Thyroid gland (tissue), 4 donors: Measurements from ENCODE around the gene HSF2BP. TPM values are rescaled to one million over a fixed set of nuclear protein-coding genes. Genes with fewer than 3 reads are reported as not detected.
A peak's percentile ranks its signal among the peaks of the same experiment; 100 is the strongest.

ENCODE experiments used
- DNase-seq, 2 donors: peaks; one replicate each; pipeline ENCODE4 v3.0.0-alpha.2; 2019
- H3K27ac ChIP-seq, 3 donors: fragments of 200-600 bp; sonication (generic); 1 replicate in 2 of 3; 2 replicates in 1 of 3; pipeline ENCODE4 v1.5.1; 2016 to 2019; ENCODE audit warnings: mild to moderate bottlenecking in 1 of 3, moderate library complexity in 1 of 3
- H3K27me3 ChIP-seq: fragments of 200-600 bp; sonication (generic); one replicate; pipeline ENCODE4 v1.5.1; 2019
- H3K36me3 ChIP-seq, 2 donors: fragments of 200-600 bp; sonication (generic); one replicate each; pipeline ENCODE4 v1.5.1; 2016 to 2019
- H3K4me1 ChIP-seq, 2 donors: fragments of 200-600 bp; sonication (generic); one replicate each; pipeline ENCODE4 v1.5.1; 2017 to 2019
- H3K4me3 ChIP-seq, 3 donors: fragments of 200-600 bp; sonication (generic); replicated peaks in 1 of 3; 1 replicate in 2 of 3; 2 replicates in 1 of 3; pipeline ENCODE4 v1.5.1; 2016; ENCODE audit warnings: mild to moderate bottlenecking in 1 of 3
- H3K9me3 ChIP-seq: fragments of 200-600 bp; sonication (generic); one replicate; pipeline ENCODE4 v1.5.1; 2017
- POLR2A ChIP-seq, 2 donors: fragments of 450-650 bp; IDR thresholded peaks; one replicate each; pipeline ENCODE4 v1.6.1; 2017; ENCODE audit warnings: antibody characterized with exemption in 2 of 2, mild to moderate bottlenecking in 2 of 2, moderate library complexity in 1 of 2
- WGBS, 2 donors: methylation state at CpG; one replicate each; pipeline ENCODE4 v1.1.5; 2017; 5-methylcytosine and 5-hydroxymethylcytosine counted together
- intact Hi-C: fragments of 100-400 bp; cut with DNase I; formaldehyde crosslinking; loops from one replicate; pipeline ENCODE4 v1.15.1; 2023
- total RNA-seq, 4 donors: library from RNA; depleted of rRNA; stranded (reverse); fragments of >200 nt; gene quantifications; one replicate each; pipeline ENCODE4 v1.2.3, GENCODE V29; 2016
- TF ChIP-seq, protein P1 (sequence below), 6 experiments: fragments of 200-600 bp in 3 of 6; fragments of 450-650 bp in 3 of 6; sonication (generic) in 3 of 6; IDR thresholded peaks; one replicate each; pipeline ENCODE4 v1.5.1; 2016 to 2019; ENCODE audit warnings: antibody characterized with exemption in 6 of 6, mild to moderate bottlenecking in 2 of 6, inconsistent platforms in 1 of 6, moderate library complexity in 1 of 6

HSF2BP gene
- 1 to 10 TPM in 1 of 4 donors, under 1 TPM in 3; 0.33 to 1.2 (median 0.84) TPM for total RNA-seq

DNA sequence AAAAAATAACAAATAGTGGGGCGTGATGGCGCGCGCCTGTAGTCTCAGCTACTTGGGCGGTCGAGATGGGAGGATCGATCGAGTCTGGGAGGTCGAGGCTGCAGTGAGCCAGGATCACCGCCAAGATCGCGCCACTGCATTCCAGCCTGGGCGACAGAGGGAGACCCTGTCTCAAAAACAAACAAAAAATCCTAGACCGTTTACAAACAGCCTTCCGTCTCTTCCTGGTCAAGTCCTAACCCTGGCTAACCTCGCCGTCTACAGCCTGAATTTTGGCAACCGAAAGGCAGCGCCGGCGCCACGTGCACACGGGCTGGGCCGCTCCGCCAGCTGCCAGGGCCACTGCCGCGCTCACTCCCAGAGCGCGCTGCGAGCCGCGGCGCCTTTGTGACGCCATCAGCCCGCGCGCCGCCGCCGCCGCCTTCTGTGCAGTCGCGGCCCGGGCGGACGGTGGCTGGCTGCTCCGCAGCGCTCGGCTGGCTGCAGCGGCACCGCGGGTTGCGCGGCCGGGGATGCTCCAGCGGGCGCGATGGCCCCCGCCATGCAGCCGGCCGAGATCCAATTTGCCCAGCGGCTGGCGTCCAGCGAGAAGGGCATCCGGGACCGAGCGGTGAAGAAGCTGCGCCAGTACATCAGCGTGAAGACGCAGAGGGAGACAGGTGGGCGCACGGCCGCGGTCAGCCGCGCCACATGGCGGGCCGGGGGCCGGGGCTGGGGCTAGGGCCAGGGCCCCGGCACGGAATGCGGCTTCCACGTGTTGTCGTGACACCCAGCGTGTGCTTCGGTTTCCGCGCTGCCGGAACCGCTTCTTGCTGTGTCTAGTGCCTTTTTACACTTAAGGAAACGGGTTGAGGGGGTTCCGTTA lies at the start of gene HSF2BP, which contains the start of gene RRP1B:
Gene HSF2BP (minus strand): TSS at position 353 of the 865 bp plus-strand sequence. CDS start 1,392 bp downstream, outside the sequence.
Gene RRP1B (plus strand): TSS at position 425 of the 865 bp plus-strand sequence. CDS start 105 bp downstream, at position 530.
- Histone ChIP-seq H3K27ac (peak within 1 kb of the TSS; percentile 35 to 77 (median 75)), H3K36me3 (peaks cover 0 to 5% of the 10 kb centered on the region in 2 donors), H3K4me3 (peak within 1 kb of the TSS; percentile 73 to 85 (median 81)), H3K4me1 (peaks cover 12 to 18% of the 10 kb centered on the region in 2 donors), H3K27me3 (no peaks in the 10 kb centered on the region), H3K9me3 (no peaks in the 10 kb centered on the region)
- intact Hi-C loops = no loop called here
- WGBS, 2 donors = 14% methylated on average over 21 to 30 of the region's 92 CpGs
- TF ChIP-seq POLR2A (IDR thresholded peaks at IDR 0.05) = peak; percentile 41 to 79
- TF ChIP-seq, protein P1, sequence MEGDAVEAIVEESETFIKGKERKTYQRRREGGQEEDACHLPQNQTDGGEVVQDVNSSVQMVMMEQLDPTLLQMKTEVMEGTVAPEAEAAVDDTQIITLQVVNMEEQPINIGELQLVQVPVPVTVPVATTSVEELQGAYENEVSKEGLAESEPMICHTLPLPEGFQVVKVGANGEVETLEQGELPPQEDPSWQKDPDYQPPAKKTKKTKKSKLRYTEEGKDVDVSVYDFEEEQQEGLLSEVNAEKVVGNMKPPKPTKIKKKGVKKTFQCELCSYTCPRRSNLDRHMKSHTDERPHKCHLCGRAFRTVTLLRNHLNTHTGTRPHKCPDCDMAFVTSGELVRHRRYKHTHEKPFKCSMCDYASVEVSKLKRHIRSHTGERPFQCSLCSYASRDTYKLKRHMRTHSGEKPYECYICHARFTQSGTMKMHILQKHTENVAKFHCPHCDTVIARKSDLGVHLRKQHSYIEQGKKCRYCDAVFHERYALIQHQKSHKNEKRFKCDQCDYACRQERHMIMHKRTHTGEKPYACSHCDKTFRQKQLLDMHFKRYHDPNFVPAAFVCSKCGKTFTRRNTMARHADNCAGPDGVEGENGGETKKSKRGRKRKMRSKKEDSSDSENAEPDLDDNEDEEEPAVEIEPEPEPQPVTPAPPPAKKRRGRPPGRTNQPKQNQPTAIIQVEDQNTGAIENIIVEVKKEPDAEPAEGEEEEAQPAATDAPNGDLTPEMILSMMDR (IDR thresholded peaks at IDR 0.05) = peak in 3 of 6 experiments; percentile 18 to 35 (median 29)
- DNase-seq = peak; percentile 79 to 80

GRCh38 chr21:43708745-43709381 lies 49.6 kb upstream of the HSF2BP start:
- H3K9me3 ChIP-seq = no peaks in the 10 kb centered on the region
- H3K27me3 ChIP-seq = no peaks in the 10 kb centered on the region
- no peak for DNase-seq
- TF ChIP-seq, protein P1 (IDR thresholded peaks at IDR 0.05) = no peak
- TF ChIP-seq POLR2A (IDR thresholded peaks at IDR 0.05) = no peak
- intact Hi-C loops = no loop called here
- H3K4me3 ChIP-seq = no peak overlapping the region
- peaks cover 11 to 21% of the 10 kb centered on the region in 2 donors for H3K4me1 ChIP-seq
- no peaks in the 10 kb centered on the region for H3K36me3 ChIP-seq
- H3K27ac ChIP-seq = no peak overlapping the region
- WGBS, 2 donors = 90 to 92% methylated on average over 13 of the region's 13 CpGs

DNA sequence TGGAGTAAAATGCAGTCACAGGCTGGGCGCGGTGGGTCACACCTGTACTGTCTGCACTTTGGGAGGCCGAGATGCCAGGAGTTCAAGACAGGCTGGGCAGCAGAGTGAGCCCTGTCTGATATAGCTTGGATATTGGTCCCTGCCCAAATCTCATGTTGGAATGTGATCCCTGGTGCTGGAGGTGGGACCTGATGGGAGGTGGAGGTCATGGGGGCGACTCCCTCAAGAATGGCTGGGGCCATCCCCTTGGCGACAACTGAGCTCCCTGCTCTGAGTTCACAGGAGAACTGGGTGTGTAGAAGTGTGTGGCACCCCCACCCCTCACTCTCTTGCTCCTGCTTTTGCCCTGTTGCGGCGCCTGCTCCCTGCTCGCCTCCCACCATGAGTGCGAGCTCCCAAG lies 48.2 kb upstream of the HSF2BP start:
- WGBS, 2 donors = 98% methylated on average over 6 to 9 of the region's 9 CpGs
- no peak for DNase-seq
- Histone ChIP-seq H3K27ac (no peak overlapping the region), H3K9me3 (no peaks in the 10 kb centered on the region), H3K4me1 (peaks cover 6 to 19% of the 10 kb centered on the region in 2 donors), H3K4me3 (no peak overlapping the region), H3K36me3 (no peaks in the 10 kb centered on the region), H3K27me3 (no peaks in the 10 kb centered on the region)
- TF ChIP-seq POLR2A (IDR thresholded peaks at IDR 0.05) = no peak
- TF ChIP-seq, protein P1 (IDR thresholded peaks at IDR 0.05) = no peak
- intact Hi-C loops = no loop called here

DNA sequence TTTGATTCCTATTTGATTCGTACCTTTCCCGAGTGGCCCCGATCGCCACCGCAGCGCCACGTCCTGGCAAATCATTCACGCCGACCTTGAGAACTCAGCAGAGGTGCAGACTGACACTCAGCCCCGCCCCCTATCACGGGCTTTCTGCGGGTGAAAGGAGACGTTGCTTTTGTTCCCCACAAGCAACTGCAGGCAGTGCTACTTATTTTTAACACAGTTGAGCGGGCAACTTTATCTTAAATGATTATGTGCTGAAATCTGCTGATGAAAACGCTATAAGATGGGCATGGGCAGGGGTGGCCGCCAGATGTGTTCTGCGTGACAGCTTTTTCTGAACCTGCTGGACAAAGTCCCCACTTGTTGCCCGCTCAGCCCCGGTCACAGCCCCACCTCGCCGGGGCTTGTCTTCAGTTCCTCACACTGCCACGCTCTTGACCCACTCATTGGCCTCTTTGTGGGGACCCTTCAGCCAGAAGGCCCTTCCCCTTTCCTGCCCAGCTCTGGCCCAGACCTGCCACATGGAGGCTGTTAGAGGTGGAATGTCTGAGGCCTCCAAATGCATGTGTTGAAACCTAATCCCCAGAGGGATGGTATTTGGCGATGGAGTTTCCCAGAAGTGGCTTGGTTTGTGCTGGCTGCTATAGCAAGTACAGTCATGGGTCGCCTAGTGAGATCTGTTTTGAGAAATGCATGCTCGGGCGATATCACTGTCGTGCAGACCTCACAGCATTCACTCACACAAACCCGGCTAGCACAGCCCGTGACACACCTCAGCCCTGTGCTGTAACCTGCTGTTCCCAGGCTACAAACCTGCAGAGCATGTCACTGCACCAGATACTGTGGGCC lies 44.0 kb upstream of the HSF2BP start:
- H3K27ac ChIP-seq = no peak overlapping the region
- WGBS, 2 donors = 35 to 43% methylated on average over 28 to 29 of the region's 29 CpGs
- peak in 1 of 2 donors; percentile 10 for TF ChIP-seq POLR2A (IDR thresholded peaks at IDR 0.05)
- TF ChIP-seq, protein P1 (IDR thresholded peaks at IDR 0.05) = no peak
- DNase-seq = peak; percentile 67 to 76
- H3K4me3 ChIP-seq = no peak overlapping the region
- peaks cover 0 to 13% of the 10 kb centered on the region in 2 donors for H3K4me1 ChIP-seq
- intact Hi-C loops = loop anchor here (5.0 kb wide), 1 partner anchor 41 kb away; no protein-coding TSS in a partner anchor
- H3K36me3 ChIP-seq = no peaks in the 10 kb centered on the region
- H3K9me3 ChIP-seq = no peaks in the 10 kb centered on the region
- no peaks in the 10 kb centered on the region for H3K27me3 ChIP-seq
